DMS114 treated with DMSO at 0.1 percent for 48 hours (cell line): ENCODE measurements around the gene PTCD2.
"Not testable (repeated sequence)": the region's sequence is repeated elsewhere in the genome, so short reads cannot be mapped to it uniquely, and the experiment has no call there.

Source experiments
- DNase-seq: peaks from one replicate; lab custom pipeline; 2025; ENCODE audit not compliant: unreplicated experiment; lab: John Stamatoyannopoulos, UW

The PTCD2 gene

DNA sequence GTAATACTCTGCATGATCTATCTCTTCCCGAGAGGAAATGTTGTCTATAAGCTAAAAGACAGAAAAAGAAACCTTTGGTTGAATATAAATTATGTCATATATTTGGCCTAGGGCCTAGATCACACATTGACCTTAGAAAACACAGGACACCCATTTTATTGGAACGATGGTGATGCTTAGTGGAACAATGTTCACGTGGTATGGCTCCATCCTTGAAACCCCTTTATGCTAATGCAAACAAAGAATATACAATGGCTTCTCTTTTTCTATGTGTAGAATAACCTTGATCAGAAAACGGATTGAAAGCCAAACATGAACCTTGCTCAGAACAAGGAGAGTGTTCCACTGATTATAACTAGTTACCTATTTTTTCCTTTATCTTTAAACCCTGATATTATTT lies 24.6 kb upstream of the PTCD2 start:
- DNase-seq = no peak

DNA sequence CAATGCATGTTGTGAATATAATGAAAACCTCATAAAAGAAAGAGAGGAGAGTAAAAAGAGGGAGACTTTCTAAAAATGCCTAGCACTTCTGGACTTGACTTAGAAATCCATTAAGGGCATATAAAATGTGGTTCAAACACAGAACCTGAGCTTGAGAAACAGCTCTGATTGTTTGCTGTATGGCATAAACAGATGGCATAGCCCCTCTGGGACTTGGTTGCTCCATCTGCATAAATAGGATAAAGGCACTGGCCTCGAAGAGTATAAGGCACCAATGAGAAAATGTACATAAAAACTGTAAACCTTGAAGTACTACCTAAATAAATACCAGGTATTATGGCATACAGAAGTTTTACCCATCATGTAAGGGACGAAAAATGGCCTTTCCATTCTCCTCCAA lies 23.9 kb upstream of the PTCD2 start:
- DNase-seq = no peak

DNA sequence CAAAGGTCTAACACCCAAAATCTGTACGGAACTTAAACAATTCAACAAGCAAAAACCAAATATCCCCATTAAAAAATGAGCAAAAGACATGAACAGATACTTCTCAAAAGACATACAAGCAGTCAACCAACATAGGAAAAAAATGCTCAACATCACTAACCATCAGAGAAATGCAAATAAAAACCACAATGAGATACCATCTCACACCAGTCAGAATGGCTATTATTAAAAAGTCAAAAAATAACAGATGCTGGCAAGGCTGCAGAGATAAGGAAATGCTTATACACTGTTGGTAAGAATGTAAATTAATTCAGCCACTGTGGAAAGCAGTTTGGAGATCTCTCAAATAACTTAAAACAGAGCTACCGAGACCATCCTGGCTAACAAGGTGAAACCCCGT lies 22.0 kb upstream of the PTCD2 start:
- DNase-seq = not testable (repeated sequence)

DNA sequence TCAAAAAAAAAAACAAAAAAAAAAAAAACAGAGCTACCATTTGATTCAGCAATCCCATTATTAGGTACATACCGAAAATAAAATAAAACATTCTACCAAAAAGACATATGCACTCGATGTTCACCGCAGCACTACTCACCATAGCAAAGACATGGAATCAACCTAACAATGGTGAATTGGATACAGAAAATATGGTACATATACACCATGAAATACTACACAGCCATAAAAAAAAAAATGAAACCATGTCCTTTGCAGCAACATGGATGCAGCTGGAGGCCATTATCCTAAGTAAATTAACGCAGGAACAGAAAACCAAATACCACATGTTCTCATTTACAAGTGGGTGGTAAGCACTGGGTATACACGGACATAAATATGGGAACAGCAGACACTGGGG lies 21.5 kb upstream of the PTCD2 start:
- no peak for DNase-seq

DNA sequence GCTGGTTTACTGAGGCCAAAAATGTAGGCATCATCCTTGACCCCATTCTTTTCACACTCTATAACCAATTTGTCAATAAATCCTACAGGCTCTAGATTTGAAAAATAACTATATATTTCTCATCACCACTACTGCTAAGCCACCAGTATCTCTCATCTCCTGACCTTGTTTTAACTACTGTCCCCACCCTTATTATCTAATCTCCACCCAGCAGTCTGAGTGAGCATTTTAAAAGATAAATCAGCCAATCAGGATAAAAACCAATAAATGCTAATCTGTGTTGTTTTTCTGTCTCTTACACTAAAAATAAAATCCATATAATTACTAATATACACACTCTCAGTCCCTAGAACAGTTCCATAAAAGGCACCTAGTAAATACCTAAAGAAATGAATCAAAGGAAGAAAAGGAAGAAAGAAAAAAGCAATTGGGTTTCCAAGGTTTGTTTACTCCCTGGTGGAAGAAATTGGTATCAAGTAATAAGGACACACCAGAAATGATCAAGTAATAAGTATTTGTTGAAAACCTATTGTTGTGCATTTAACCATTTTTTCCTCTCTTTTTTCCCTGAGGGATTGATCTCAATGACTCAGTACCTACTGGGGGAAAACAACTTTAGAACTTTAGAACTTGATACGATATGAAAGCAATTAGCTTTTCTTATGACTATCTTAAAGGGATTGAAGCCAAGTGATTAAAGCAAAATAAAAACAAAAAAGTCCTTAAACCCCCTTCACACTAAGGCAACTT lies 19.4 kb upstream of the PTCD2 start:
- DNase-seq = no peak

DNA sequence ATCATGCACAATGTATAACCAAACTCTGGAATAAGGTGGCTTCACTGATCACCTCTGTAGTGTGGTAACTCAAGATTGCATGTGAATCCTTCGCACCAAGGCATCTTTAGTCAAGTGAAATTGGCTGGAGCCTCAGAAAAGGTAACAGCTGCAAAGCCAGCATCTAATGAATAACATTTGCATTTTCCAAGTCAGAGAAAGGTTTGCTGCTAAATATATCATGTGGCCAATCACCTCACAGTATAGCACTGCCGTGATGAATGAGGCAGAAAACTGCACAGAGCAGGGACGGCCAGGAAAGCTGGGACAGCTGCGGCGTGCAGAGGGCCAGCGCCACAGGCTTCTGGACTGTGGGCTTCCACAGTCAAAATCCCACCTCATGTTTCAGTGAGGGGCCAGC lies 18.6 kb upstream of the PTCD2 start:
- DNase-seq = no peak

DNA sequence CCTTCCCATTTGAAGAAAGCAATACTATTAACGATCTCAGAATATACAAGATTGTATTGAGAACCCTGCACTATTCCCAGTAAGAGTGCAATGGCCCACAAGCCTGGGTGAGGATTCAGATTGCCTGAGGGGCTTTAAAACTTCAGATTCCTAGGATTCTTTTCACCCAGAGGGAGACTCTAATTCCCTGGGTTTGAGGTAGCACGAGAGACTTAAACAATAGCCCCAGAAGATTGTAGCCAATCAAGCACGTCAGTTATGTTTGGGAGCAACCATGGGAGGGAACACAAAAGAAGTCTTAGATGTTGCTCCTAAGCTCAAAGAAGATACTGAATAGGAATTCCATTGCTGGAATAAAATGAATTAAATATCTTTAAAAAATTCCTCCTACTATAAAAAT lies 18.0 kb upstream of the PTCD2 start:
- DNase-seq = no peak

DNA sequence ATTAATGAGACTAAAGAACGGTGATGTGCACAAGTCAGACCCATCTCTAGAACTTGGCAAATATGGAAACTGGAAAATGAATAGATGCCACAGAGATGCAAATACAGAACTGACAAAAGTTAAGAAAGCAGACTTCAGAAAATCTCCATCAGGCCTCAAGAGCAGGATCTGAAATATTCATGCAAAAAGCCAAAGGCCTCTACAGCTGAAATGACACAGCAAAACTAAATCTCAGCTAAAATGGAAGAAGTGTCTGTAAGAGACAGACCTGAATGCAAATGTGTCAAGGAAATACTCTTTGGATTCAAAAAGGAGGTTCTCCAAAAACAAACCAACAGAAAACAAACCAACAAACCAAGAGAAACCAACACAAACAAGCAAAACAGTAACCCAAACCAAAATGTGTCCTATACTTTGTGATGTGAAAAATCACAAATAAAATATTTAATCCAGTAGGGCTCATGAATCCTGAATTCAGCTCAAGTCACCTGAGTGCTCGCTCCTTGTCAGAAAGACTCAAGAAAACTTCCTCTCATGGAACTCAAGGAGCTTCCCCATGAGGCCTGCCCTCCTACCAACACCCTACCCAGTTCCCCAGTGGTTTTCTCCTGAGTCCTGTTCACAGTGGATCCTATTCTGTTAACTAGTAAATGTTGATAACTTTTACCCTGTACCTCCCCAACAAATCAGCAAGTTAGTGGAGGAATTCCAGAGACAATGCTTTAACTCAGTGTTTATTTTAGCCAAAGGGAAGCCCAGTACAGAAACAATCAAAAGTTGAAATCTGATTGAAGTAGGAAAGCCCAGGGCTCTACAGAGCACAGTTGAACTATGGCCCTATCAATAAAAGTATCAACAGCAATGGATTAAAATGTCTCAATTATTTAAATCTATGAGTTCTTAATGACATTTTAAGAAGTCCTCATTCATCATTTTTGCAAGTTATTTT lies 14.7 kb upstream of the PTCD2 start:
- DNase-seq = no peak

DNA sequence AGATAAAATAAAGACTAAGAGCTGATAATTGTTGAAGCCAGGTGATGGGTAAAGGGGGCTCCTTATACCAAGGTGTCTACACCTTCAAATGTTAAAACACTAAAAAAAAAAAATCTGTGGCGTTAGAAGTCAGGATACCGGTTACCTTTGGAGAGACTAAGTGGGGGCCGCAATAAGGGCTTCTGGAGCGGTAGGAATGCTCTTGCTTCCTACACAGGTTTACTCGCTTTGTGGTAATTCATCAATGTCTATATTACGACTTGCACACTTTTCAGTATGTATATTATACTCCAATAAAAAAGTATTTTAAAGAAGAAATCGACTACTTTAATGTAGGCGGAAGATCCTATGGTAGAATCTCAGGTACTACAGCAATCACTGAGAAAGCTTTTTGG lies 12.6 kb upstream of the PTCD2 start:
- no peak for DNase-seq

DNA sequence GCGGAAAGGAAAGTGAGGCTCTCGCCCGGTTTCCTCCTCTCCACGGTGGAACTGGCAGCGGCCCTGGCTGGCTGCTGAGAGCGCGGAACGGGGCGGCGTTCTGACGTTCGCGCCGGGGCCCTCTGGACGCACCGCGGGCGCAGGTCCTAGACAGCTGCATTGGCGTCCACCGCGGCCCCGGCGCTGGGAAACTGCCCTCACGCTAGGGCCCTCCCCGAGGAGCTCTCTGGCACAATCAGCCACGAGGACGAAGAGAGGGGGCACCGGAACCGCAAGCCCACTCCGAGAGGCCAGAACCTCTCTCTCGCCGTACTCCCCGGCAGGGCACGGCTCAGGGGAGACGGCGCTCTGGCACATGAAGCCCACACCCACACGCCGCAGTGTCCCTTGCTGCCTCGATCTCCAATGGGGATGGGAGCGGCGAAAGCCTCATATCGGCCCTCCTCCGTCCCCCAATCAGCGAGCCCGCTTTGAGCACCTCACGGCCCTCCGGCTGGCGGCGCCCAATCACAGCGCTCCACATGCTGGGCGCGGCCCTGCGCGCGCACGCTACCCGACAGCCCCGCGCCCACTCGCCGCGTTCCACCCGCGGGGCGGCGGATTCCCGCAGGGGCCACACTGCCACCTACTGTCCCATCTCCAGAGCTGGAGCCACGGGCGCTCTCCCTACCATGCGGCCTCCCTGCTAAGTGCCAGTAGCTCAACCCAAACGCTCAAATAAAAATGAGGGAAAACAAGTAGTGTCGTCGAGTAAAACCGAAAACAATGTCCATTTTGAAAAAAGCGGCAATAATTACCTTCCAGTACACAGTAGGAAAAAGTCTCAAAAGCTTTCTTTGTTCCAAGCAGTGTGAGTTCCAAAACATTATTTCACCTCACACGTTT lies 12.0 kb upstream of the PTCD2 start:
- peak; percentile 91 for DNase-seq

DNA sequence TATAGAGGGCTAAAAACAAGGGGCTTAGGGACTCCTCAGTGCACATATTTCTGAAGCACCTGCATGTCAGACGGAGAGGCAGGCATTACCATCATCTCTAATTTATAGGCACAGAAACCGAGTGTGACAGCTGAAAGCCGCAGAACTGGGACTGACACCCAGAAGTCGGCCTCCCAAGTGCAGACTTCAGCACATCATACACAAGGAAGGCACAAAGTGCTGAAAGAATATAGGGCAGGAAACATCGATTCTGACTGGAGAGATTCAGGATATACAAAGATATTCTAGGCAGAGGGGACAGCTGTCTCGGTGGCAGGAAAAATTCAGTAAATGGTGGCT lies 11.4 kb upstream of the PTCD2 start:
- DNase-seq = no peak

DNA sequence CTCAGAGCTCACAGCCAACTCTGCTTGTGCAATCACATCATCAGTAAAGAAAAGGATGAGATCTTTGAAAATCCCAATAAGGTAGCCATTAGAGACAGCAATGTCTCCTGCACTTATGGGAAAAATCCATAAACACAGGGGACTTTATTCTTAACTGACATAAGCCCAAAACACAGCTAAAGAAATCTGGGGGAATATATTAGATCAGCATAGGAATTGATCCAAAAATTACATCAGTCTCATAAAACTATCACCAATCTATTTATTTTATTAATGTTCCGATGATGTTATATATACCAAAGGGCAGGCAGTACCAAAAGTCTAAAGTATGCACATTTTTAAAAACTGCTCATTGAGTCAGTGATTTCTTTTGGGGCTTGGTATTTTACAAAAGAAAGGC lies 7.0 kb upstream of the PTCD2 start:
- DNase-seq = no peak

DNA sequence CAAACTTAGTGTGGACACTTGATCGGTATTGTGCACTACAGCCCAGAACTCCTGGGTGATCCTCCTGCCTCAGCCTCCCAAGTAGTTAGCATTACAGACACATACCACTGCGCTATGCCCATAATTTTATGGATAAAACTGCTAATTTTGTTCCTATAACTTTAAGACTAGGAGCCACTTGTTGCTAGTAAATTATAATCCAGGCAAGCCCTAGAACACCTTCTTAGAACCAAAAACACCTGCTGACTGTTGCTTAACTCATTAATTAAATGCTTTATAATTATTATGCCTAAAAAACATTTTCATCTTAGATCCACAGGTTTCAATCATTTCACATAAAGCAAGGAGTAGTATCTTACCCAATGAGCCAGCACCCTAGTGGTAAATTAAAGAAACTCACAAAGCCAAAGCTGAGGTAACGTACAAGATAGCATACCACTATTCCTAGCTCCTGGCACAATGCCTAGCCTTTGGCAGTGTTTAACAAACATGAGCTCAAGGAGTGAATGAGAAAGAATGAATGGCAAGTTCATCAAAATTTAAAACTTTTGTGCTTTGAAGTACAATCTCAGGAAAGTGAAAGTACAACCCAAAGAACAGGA lies 5.5 kb upstream of the PTCD2 start:
- no peak for DNase-seq

DNA sequence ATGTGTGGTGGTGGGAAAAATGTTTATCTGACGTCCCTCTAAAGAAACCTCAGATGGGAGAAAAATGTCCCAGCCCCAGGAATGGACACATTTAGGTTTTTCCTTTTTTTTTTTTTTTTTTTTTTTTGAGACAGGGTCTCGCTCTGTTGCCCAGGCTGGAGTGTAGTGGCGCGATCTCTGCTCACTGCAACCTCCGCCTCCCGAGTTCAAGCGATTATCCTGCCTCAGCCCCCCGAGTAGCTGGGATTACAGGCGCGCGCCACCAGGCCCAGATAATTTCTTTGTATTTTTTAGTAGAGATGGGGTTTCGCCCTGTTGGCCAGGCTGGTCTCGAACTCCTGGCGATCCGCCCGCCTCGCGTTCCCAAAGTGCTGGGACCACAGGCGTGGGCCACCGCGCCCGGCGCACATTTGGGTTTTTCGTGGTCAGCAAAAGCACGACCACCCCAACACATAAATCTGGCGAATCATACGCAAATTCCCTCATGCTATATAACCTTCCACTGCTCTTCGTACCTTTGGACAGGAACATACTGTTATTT lies 668 bp upstream of the PTCD2 start:
- not testable (repeated sequence) for DNase-seq

DNA sequence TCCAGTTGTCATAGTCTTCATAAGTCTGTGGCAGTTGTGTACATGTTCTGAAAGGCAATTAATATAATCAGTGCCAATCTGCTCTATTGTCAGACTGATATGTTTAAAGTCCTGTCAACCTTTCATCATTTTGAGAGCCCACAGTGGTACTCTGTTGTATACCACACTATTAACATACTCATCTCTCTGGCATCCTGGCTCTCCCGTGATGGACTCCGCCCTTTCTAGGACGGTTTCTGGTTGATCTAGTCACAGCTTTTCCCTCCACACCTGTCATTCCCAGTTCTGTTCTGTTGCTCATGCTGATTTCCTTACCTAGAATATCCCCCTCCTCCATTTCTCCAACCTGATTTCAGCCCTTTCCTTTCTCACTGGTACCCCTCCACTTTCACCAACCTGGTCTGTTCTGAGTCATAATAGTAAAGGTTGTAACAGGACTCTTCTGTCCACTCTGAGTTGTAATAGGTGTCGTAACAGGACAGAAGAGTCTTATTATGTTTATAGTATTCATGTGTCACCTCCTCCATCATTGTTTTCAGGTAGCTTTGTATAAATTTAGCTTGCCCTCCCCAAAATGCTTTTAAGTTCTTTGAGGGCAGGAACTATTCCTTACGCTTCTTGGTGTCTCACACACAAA lies 4.1 kb downstream of the PTCD2 start:
- DNase-seq = no peak

DNA sequence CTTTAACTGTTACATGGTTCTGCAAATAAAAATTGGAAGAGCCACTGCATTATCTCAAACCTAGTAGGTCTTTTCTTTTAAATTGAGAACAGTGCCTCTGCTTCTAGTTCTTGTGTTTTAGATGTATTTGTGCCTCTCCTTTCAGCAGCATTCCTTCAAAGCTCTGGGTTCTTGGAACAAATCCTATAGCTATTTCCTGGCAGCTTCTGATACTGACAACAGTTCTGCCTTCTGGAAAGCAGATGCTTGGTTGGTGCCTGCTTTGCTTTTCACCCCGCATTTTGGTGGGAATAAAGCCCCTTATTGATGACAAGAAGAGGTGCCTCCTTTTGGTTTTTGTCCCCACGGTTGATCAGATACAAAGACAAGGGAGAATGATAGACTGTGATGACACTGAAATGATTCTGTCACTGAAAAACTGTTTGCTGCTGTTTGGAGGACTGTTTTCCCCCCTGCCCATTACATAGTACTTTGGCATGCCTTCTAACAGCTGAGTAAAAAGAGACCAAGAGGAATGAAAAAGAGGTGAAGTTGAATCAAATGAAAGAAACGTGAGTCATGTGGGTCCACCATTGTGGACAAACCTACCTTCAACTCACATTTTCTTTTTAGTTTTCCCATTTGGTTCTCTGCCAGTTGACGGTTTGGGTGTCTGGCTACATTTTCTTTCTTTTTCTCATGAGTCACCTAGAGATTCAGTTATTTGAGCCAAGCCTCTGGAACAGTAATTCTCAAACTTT lies 5.6 kb downstream of the PTCD2 start:
- no peak for DNase-seq

DNA sequence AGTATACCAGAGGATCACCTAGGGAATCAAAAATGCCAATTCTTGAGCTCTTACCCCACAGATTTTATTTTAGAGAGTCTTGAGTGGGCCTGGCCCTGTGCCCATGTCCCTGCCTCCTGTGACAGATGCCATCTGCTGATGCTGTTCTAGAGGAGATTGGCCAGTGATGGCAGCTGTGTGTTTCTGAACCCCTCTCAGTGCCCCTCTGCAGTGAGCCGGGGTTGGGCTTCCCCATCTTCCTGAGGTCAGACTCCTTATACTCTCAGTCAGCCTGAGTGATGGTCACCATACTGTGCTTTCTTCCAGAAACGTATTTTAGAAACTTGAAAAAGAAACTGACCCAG lies 6.1 kb downstream of the PTCD2 start:
- no peak for DNase-seq

DNA sequence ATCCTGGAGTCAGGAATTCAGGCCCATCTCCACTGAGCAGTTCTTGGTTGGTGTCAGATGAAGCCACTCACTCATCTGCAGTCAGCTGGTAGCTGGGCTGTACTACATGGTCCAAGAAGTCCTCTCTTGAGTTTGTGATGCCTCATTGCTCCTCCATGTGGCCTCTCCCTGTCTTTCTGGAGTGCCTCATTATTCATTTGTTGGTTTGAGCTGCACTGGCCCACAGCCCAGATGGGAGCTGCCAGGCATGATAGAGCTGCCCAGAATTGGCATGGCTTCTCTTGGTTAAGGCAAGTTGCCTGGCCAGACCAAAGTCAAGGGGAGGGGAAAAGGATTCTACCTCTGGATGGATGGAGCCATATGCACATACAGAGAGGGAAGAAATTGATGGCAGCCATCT lies 8.0 kb downstream of the PTCD2 start:
- DNase-seq = no peak

DNA sequence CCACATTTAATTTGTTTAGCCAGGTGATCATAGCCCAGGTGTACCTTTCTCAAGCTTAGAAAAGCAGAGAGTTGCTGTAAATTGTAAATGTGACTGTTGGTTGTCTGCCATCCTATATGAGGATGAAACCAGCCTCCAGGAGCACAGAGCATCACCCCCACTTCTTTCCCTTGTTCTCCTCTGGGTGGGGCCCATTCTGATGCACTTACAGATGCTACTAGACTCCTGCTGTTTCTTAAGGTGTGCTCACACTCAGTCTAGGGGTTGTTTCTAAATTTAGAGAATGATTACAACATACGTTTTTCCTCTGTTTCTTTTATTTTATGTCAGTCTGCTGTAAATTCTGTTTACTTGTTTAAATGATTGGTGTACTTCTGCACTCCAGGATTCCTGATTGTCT lies 10.5 kb downstream of the PTCD2 start:
- no peak for DNase-seq

DNA sequence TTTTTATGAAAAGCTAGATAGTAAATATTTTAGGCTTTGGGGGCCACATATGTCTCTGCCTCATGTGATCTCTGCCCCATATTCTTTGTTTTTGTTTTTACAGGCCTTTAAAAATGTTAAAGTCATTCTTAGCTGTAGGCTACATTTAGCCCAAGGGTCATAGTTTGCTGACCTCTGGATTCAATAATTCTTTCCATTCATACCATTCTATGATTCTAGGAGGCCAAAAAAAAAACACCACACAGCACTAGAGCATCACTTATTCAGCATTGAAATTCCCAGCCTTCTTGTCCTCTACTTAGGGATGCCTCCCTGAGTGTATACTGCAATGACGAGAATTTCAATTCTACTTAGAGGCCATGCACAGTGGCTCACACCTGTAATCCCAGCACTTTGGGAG lies 17.0 kb downstream of the PTCD2 start:
- DNase-seq = no peak
